Adrenal gland (tissue), 5 donors: ENCODE results near the gene ATP4A.

Experiments
- CTCF ChIP-seq, 6 experiments: fragments of 450-650 bp in 4 of 6; fragments of 200-600 bp in 2 of 6; sonication (generic) in 1 of 6; IDR thresholded peaks; 1 replicate in 5 of 6; 2 replicates in 1 of 6; pipeline versions ENCODE4 v1.5.1 to v1.8.0; 2016 to 2021; ENCODE audit warnings: antibody characterized with exemption in 6 of 6, mild to moderate bottlenecking in 2 of 6, moderate library complexity in 1 of 6
- POLR2A ChIP-seq, 2 donors: fragments of 450-650 bp; IDR thresholded peaks; one replicate each; pipeline ENCODE4 v1.6.1; 2017; ENCODE audit warnings: antibody characterized with exemption in 2 of 2, mild to moderate bottlenecking in 2 of 2, moderate library complexity in 1 of 2
- donor health status: DM: no; HTN: no; CAD: no.

- no peak for TF ChIP-seq CTCF (IDR thresholded peaks at IDR 0.05)
- TF ChIP-seq POLR2A (IDR thresholded peaks at IDR 0.05) = no peak
Observed at GRCh38 chr19:35596366-35596999, 33.0 kb upstream of the ATP4A start.
